Breast epithelium (tissue), 3 donors: ENCODE data around the gene HDAC1.

Experiments
- POLR2A ChIP-seq: fragments of 450-650 bp; IDR thresholded peaks from one replicate; pipeline ENCODE4 v1.6.1; 2016; ENCODE audit warnings: antibody characterized with exemption, mild to moderate bottlenecking, moderate library complexity
- TF ChIP-seq, protein P1 (sequence below), 3 donors: fragments of 450-650 bp; IDR thresholded peaks; one replicate each; pipeline ENCODE4 v1.5.1; 2016 to 2017; ENCODE audit warnings: antibody characterized with exemption in 3 of 3, mild to moderate bottlenecking in 3 of 3, moderate library complexity in 3 of 3

DNA sequence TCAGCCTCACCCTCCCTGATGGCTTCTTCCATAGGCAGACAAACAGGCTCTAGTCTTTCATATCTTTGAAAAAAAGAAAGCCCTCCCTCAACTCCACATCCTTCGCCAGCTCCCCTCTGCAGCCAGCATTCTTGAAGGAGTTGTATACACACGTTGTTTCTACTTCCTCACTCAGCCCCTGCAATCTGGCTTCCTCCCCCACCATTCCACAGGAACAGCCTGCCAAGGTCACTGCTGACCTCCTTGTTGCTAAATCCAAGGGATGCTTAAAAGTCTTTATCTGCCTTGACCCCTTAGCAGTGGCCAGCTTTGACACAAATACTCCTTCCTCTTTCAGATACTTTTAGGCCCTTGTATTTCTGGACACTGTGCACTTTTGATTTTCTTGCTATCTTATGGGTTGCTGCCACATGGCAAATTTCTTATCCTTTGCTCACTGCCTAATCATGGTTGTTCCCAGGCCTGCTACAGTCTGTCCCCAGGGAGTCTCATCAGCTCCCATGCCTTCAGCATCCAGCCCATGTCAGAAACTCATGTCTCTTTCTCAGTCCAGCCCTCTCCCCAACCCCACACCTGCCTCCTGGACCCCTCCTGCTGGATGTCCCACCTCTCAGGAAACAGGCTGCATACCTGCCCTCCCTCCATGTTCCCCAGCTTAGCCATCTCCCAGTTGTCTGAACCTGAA is 62.1 kb downstream of the HDAC1 start:
- TF ChIP-seq, protein P1, sequence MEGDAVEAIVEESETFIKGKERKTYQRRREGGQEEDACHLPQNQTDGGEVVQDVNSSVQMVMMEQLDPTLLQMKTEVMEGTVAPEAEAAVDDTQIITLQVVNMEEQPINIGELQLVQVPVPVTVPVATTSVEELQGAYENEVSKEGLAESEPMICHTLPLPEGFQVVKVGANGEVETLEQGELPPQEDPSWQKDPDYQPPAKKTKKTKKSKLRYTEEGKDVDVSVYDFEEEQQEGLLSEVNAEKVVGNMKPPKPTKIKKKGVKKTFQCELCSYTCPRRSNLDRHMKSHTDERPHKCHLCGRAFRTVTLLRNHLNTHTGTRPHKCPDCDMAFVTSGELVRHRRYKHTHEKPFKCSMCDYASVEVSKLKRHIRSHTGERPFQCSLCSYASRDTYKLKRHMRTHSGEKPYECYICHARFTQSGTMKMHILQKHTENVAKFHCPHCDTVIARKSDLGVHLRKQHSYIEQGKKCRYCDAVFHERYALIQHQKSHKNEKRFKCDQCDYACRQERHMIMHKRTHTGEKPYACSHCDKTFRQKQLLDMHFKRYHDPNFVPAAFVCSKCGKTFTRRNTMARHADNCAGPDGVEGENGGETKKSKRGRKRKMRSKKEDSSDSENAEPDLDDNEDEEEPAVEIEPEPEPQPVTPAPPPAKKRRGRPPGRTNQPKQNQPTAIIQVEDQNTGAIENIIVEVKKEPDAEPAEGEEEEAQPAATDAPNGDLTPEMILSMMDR (IDR thresholded peaks at IDR 0.05): no peak
- TF ChIP-seq POLR2A: no peak
